H1 (cell line): Measurements from ENCODE around the gene MCM6. TPM values are rescaled to one million over a fixed set of nuclear protein-coding genes. Genes with fewer than 3 reads are reported as not detected.

ENCODE experiments used
- CTCF ChIA-PET: fragments of 300-600 bp; sonication (Branson Sonifier 250); formaldehyde crosslinking; loops from one replicate; lab custom pipeline; 2021; ENCODE audit not compliant: partially characterized antibody; lab: Charles Lee
- POLR2A ChIA-PET: fragments of 300-600 bp; sonication (Branson Sonifier 250); formaldehyde crosslinking; loops from one replicate; lab custom pipeline; 2021; ENCODE audit warnings: inconsistent platforms; ENCODE audit not compliant: partially characterized antibody; lab: Charles Lee
- DNase-seq, 2 experiments: peaks; one replicate each; pipeline versions ENCODE4 v3.0.0 to v3.0.0-alpha.2; 2010 to 2022; ENCODE audit warnings: low spot score in 2 of 2, low read depth in 1 of 2, mixed read lengths in 1 of 2
- FAIRE-seq: peaks from 2 replicates; lab custom pipeline; 2011; peaks lifted over from hg19 to GRCh38; lab: Jason Lieb, UNC
- H2AFZ ChIP-seq: 2 replicates; pipeline ENCODE4 v1.8.1; 2012; ENCODE audit warnings: low read length, inconsistent platforms
- H2AK5ac ChIP-seq: 2 replicates; pipeline ENCODE4 v1.6.1; 2013; ENCODE audit warnings: low read depth, low read length
- H2BK120ac ChIP-seq: replicated peaks from 2 replicates; pipeline ENCODE3; 2013; ENCODE audit warnings: low read depth, low read length, inconsistent platforms
- H2BK12ac ChIP-seq: 2 replicates; pipeline ENCODE4 v1.6.1; 2013; ENCODE audit warnings: low read depth, low read length
- H2BK15ac ChIP-seq: 2 replicates; pipeline ENCODE4 v1.6.1; 2013; ENCODE audit warnings: low read length
- H2BK20ac ChIP-seq: 2 replicates; pipeline ENCODE4 v1.6.1; 2013; ENCODE audit warnings: low read length
- H2BK5ac ChIP-seq: 2 replicates; pipeline ENCODE4 v1.6.1; 2013; ENCODE audit warnings: low read depth, low read length
- H3K14ac ChIP-seq: 2 replicates; pipeline ENCODE4 v1.6.1; 2013; ENCODE audit warnings: inconsistent platforms; ENCODE audit not compliant: insufficient read length
- H3K18ac ChIP-seq: 2 replicates; pipeline ENCODE4 v1.6.1; 2013; ENCODE audit warnings: low read length; ENCODE audit errors: extremely low read depth
- H3K23ac ChIP-seq: 2 replicates; pipeline ENCODE4 v1.6.1; 2013; ENCODE audit warnings: inconsistent platforms; ENCODE audit not compliant: insufficient read length
- H3K23me2 ChIP-seq: 2 replicates; pipeline ENCODE4 v1.6.1; 2013; ENCODE audit warnings: low read depth, low read length
- H3K27ac ChIP-seq: 2 replicates; pipeline ENCODE4 v1.6.1; 2011; ENCODE audit warnings: low read depth, low read length, inconsistent platforms
- H3K27me3 ChIP-seq, 4 experiments: replicated peaks in 1 of 4; 1 replicate in 1 of 4; 2 replicates in 3 of 4; pipeline versions ENCODE4 v1.6.1 to v1.8.1; 2011 to 2013; ENCODE audit warnings: low read length in 3 of 4, mild to moderate bottlenecking in 3 of 4, inconsistent platforms in 2 of 4, mixed read lengths in 2 of 4, moderate library complexity in 1 of 4; ENCODE audit not compliant: control insufficient read depth in 3 of 4, insufficient read depth in 3 of 4; ENCODE audit errors: extremely low read depth in 1 of 4
- H3K36me3 ChIP-seq, 4 experiments: 2 replicates each; pipeline versions ENCODE4 v1.6.1 to v1.8.1; 2011 to 2013; ENCODE audit warnings: mild to moderate bottlenecking in 4 of 4, low read length in 3 of 4, moderate library complexity in 2 of 4, control low read depth in 1 of 4, inconsistent platforms in 1 of 4; ENCODE audit not compliant: insufficient read depth in 4 of 4, control insufficient read depth in 2 of 4
- H3K4ac ChIP-seq: replicated peaks from 2 replicates; pipeline ENCODE3; 2013; ENCODE audit warnings: low read length, low read depth, mixed read lengths, inconsistent platforms; ENCODE audit not compliant: insufficient read length
- H3K4me1 ChIP-seq, 4 experiments: replicated peaks in 1 of 4; 1 replicate in 1 of 4; 2 replicates in 3 of 4; pipeline versions ENCODE4 v1.6.1 to v1.8.1; 2011 to 2013; ENCODE audit warnings: low read length in 3 of 4, inconsistent platforms in 2 of 4, mixed read lengths in 1 of 4; ENCODE audit not compliant: insufficient read depth in 4 of 4, control insufficient read depth in 3 of 4
- H3K4me2 ChIP-seq, 2 experiments: 2 replicates each; pipeline versions ENCODE4 v1.6.1 to v1.8.1; 2011 to 2013; ENCODE audit warnings: low read depth in 2 of 2, low read length in 2 of 2, control low read depth in 1 of 2, inconsistent platforms in 1 of 2, mild to moderate bottlenecking in 1 of 2; ENCODE audit not compliant: insufficient read depth in 1 of 2
- H3K4me3 ChIP-seq, 4 experiments: fragments of 200-600, 300-600 bp in 1 of 4; sonication (generic), shearing (Covaris generic), sonication (Bioruptor Twin) in 1 of 4; 2 replicates each; pipeline versions ENCODE4 v1.5.1 to v1.8.1; 2011 to 2016; ENCODE audit warnings: low read length in 4 of 4, low read depth in 3 of 4, control low read depth in 2 of 4, inconsistent platforms in 2 of 4, mild to moderate bottlenecking in 2 of 4, mixed read lengths in 1 of 4, moderate library complexity in 1 of 4; ENCODE audit not compliant: insufficient read depth in 2 of 4; ENCODE audit errors: extremely low read depth in 1 of 4
- H3K56ac ChIP-seq: replicated peaks from 2 replicates; pipeline ENCODE3; 2013; ENCODE audit warnings: low read depth, mild to moderate bottlenecking, mixed read lengths, low read length, inconsistent platforms; ENCODE audit not compliant: insufficient read length
- H3K79me1 ChIP-seq: 2 replicates; pipeline ENCODE4 v1.6.1; 2013; ENCODE audit warnings: low read depth, low read length, control low read depth
- H3K79me2 ChIP-seq, 2 experiments: 2 replicates each; pipeline versions ENCODE4 v1.6.1 to v1.8.1; 2012 to 2013; ENCODE audit warnings: low read length in 2 of 2, mild to moderate bottlenecking in 2 of 2, inconsistent platforms in 1 of 2; ENCODE audit not compliant: insufficient read depth in 2 of 2, control insufficient read depth in 1 of 2
- H3K9ac ChIP-seq, 4 experiments: replicated peaks in 1 of 4; 1 replicate in 1 of 4; 2 replicates in 3 of 4; pipeline versions ENCODE4 v1.6.1 to v1.8.1; 2011 to 2013; ENCODE audit warnings: low read depth in 3 of 4, low read length in 3 of 4, control low read depth in 2 of 4, mild to moderate bottlenecking in 2 of 4, moderate library complexity in 2 of 4, inconsistent platforms in 1 of 4; ENCODE audit errors: extremely low read depth in 1 of 4
- H3K9me3 ChIP-seq, 2 experiments: 2 replicates each; pipeline versions ENCODE4 v1.6.1 to v1.8.1; 2012 to 2013; ENCODE audit warnings: mild to moderate bottlenecking in 2 of 2, moderate library complexity in 2 of 2, control low read depth in 1 of 2, inconsistent platforms in 1 of 2, low read depth in 1 of 2, low read length in 1 of 2, mixed read lengths in 1 of 2; ENCODE audit not compliant: insufficient read depth in 2 of 2
- H4K20me1 ChIP-seq, 2 experiments: replicated peaks in 1 of 2; 2 replicates each; pipeline versions ENCODE3 to v1.8.1; 2011 to 2013; ENCODE audit warnings: inconsistent platforms in 2 of 2, low read length in 2 of 2, mild to moderate bottlenecking in 1 of 2; ENCODE audit not compliant: insufficient read depth in 2 of 2, control insufficient read depth in 1 of 2
- H4K5ac ChIP-seq: 2 replicates; pipeline ENCODE4 v1.6.1; 2013; ENCODE audit warnings: low read length, low read depth, mixed read lengths, inconsistent platforms; ENCODE audit not compliant: insufficient read length
- H4K8ac ChIP-seq: 2 replicates; pipeline ENCODE4 v1.8.0; 2013; ENCODE audit warnings: mild to moderate bottlenecking, moderate library complexity, low read length, inconsistent platforms; ENCODE audit not compliant: insufficient read depth; ENCODE audit errors: extremely low read depth
- H4K91ac ChIP-seq: replicated peaks from 2 replicates; pipeline ENCODE3; 2013; ENCODE audit warnings: low read length, mixed read lengths, inconsistent platforms; ENCODE audit not compliant: insufficient read length
- FOSL1 ChIP-seq: IDR thresholded peaks from 2 replicates; pipeline ENCODE4 v1.6.1; 2011; ENCODE audit warnings: mild to moderate bottlenecking, low read depth, low read length, moderate library complexity; ENCODE audit not compliant: insufficient read depth
- GTF2F1 ChIP-seq: IDR thresholded peaks from 2 replicates; pipeline ENCODE4 v1.6.1; 2012; ENCODE audit warnings: low read depth, low read length, improper control_type of control experiment, borderline replicate concordance
- NRF1 ChIP-seq: IDR thresholded peaks from 2 replicates; pipeline ENCODE4 v1.6.1; 2011; ENCODE audit warnings: mild to moderate bottlenecking, low read depth, low read length, improper control_type of control experiment
- POLR2A ChIP-seq, 2 experiments: IDR thresholded peaks; 1 replicate in 1 of 2; 2 replicates in 1 of 2; pipeline ENCODE4 v1.6.1; 2011; ENCODE audit warnings: low read depth in 2 of 2, low read length in 2 of 2, mild to moderate bottlenecking in 2 of 2; ENCODE audit errors: control extremely low read depth in 1 of 2
- SAP30 ChIP-seq: fragments of 300-600 bp; sonication (generic); IDR thresholded peaks from 2 replicates; pipeline ENCODE4 v1.7.1; 2012; ENCODE audit warnings: low read length, moderate library complexity, mild to moderate bottlenecking, inconsistent platforms; ENCODE audit not compliant: insufficient read depth, insufficient replicate concordance
- WGBS, 2 experiments: shearing (Covaris generic) in 1 of 2; methylation state at CpG; one replicate each; pipeline versions ENCODE4 v1.1.6 to v1.1.7; 2013 to 2015; ENCODE audit warnings: low lambda C conversion rate in 2 of 2, mixed read lengths in 2 of 2, inconsistent platforms in 1 of 2, low coverage in 1 of 2, missing lambda C conversion rate in 1 of 2; ENCODE audit not compliant: insufficient replicate concordance in 2 of 2, insufficient coverage in 1 of 2, insufficient read length in 1 of 2; ENCODE audit errors: extremely low coverage in 1 of 2, missing lambda C conversion rate in 1 of 2; 5-methylcytosine and 5-hydroxymethylcytosine counted together
- polyA plus RNA-seq, 7 experiments: library from polyadenylated mRNA; depleted of rRNA in 3 of 7; stranded (reverse) in 5 of 7; unstranded in 2 of 7; fragments of >200 nt in 5 of 7; fragments of 200-250 nt in 2 of 7; gene quantifications; 1 replicate in 5 of 7; 2 replicates in 1 of 7; 4 replicates in 1 of 7; pipeline versions ENCODE4 v1.2.1 to v1.2.3, GENCODE V29; 2011 to 2013; ENCODE audit warnings: missing spikeins in 2 of 7, mixed read lengths in 2 of 7
- total RNA-seq: library from RNA; stranded (reverse); fragmentation: NEBNext Ultra II Directional; extraction: Animal tissue kit (Norgen Biotek cat#: 25700); gene quantifications from 2 replicates; pipeline ENCODE4 v1.2.1, GENCODE V29; 2021

Gene MCM6
- total and polyA plus RNA-seq, 2 of the 8 experiments (the other 6 are each of a cell fraction or from before 2014, with no cell fraction given), result 60.2 to 134 TPM

DNA sequence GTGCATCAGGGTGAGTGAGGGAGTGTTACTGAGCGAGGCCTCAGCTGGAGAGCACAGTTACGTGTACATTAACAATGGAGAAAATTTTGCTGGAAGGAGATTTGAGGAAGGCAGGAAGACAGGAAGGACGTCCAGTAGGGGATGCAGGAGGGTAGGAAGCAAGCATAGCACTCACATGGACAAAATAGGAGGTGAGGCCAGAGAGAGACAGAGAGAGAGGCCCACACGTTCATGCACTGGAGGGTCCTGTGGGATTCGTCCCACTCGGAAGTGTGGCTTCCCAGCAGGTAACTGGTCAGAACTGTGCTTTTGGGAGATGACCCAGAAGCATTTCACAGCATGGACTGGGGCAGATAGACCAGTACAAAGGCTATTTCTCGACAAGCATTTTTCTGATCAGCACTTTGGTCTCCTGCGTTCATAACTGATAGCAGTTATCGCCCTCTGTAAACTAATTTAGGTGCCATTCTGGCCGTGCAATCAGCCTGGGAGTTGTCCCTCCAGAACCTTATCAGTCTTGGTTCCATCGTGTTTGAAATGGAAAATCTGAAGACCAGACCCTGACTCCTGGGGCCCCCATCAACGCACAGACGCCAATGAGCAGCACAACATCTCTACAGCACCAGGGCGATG lies 44.9 kb downstream of the MCM6 start:
- Histone ChIP-seq H2BK15ac (no peak overlapping the region), H3K23ac (no peak overlapping the region), H2BK120ac (no peak overlapping the region), H3K4me1 (no peaks in the 10 kb centered on the region), H4K20me1 (no peaks in the 10 kb centered on the region), H2BK20ac (no peak overlapping the region), H3K56ac (no peak overlapping the region), H3K4me3 (no peak overlapping the region), H3K27ac (no peak overlapping the region), H3K9me3 (no peaks in the 10 kb centered on the region), H3K27me3 (no peaks in the 10 kb centered on the region), H3K14ac (no peak overlapping the region), H3K4ac (no peak overlapping the region), H4K91ac (no peak overlapping the region), H2AFZ (no peak overlapping the region), H3K36me3 (no peaks in the 10 kb centered on the region), H3K23me2 (no peaks in the 10 kb centered on the region), H3K4me2 (no peak overlapping the region), H3K18ac (no peak overlapping the region), H4K8ac (no peak overlapping the region), H2BK5ac (no peak overlapping the region), H3K79me2 (no peaks in the 10 kb centered on the region), H4K5ac (no peak overlapping the region), H2AK5ac (no peak overlapping the region), H3K79me1 (no peaks in the 10 kb centered on the region), H2BK12ac (0 out of 2 replicates have a peak overlapping the region, but pooled peaks have one; percentile 39), H3K9ac (no peak overlapping the region)
- ChIA-PET CTCF (interaction anchor here (0.9 to 1.4 kb wide), 2 partner anchors 10 to 36 kb away, joined by 4 to 6 read pairs; no protein-coding TSS in a partner anchor), POLR2A (no interaction called here)
- no peak for DNase-seq
- FAIRE-seq, result no peak
- 80% methylated on average over 14 of the region's 14 CpGs; no CpG with 5 or more reads in 1 of the 2 experiments for WGBS, 2 experiments
- TF ChIP-seq POLR2A (IDR thresholded peaks at IDR 0.05; ENCODE audit: control extremely low read depth in 1 of 2, low read depth in 2 of 2, low read length in 2 of 2) (no peak), SAP30 (no peak), NRF1 (no peak), GTF2F1 (no peak), FOSL1 (no peak)
